A549 (cell line): ENCODE measurements around the gene AP3S2. TPM values are rescaled to one million over a fixed set of nuclear protein-coding genes. Genes with fewer than 3 reads are reported as not detected.

Source experiments
- ATAC-seq, 2 experiments: fragments of 200-7000 bp in 1 of 2; fragments of >200 bp in 1 of 2; cut with Nextera tagmentation in 1 of 2; cut with Tn5 transposase in 1 of 2; 3 replicates each; pipeline versions ENCODE4 v1.8.0 to v1.9.1; 2018 to 2020; ENCODE audit warnings: mild to moderate bottlenecking in 1 of 2, moderate library complexity in 1 of 2
- CTCF ChIA-PET: fragments of 300-600 bp; sonication (Branson Sonifier 250); formaldehyde crosslinking; extraction: SDS; loops from one replicate; lab custom pipeline; 2021; ENCODE audit warnings: antibody characterized with exemption, inconsistent platforms; lab: Yijun Ruan, JAX
- POLR2A ChIA-PET: fragments of 350-600 bp; formaldehyde crosslinking; extraction: SDS; loops from one replicate; lab custom pipeline; 2021; ENCODE audit warnings: antibody characterized with exemption, inconsistent platforms; lab: Yijun Ruan, JAX
- DNase-seq, 2 experiments: peaks; one replicate each; pipeline versions ENCODE4 v3.0.0 to v3.0.0-alpha.2; 2011 to 2016; ENCODE audit warnings: low read depth in 1 of 2, low spot score in 1 of 2
- FAIRE-seq: peaks from 2 replicates; lab custom pipeline; 2011; peaks lifted over from hg19 to GRCh38; lab: Jason Lieb, UNC
- H3K27ac ChIP-seq, 2 experiments: fragments of >200 bp; sonication (Bioruptor Twin); formaldehyde crosslinking; 3 replicates each; pipeline ENCODE4 v1.5.1; 2016 to 2017
- H3K4me1 ChIP-seq: fragments of >200 bp; sonication (Bioruptor Twin); formaldehyde crosslinking; 3 replicates; pipeline ENCODE4 v1.6.1; 2016
- H3K4me2 ChIP-seq: fragments of >200 bp; sonication (Bioruptor Twin); formaldehyde crosslinking; 3 replicates; pipeline ENCODE4 v1.6.1; 2016
- H3K4me3 ChIP-seq: fragments of >200 bp; sonication (Bioruptor Twin); formaldehyde crosslinking; 3 replicates; pipeline ENCODE4 v1.5.1; 2016
- H3K9me3 ChIP-seq: fragments of >200 bp; sonication (Bioruptor Twin); formaldehyde crosslinking; 3 replicates; pipeline ENCODE4 v1.6.1; 2016
- BHLHE40 ChIP-seq: IDR thresholded peaks from 2 replicates; pipeline ENCODE4 v1.6.1; 2012; ENCODE audit warnings: low read depth, low read length, inconsistent platforms
- CBX2 ChIP-seq: fragments of 200-600 bp; sonication (generic); IDR thresholded peaks from 2 replicates; pipeline ENCODE4 v1.6.1; 2016; ENCODE audit warnings: low read depth, mild to moderate bottlenecking, borderline replicate concordance
- CBX8 ChIP-seq: fragments of 200-600 bp; sonication (generic); IDR thresholded peaks from 2 replicates; pipeline ENCODE4 v1.6.1; 2016
- CEBPB ChIP-seq, 2 experiments: fragments of >200 bp in 1 of 2; sonication (Bioruptor Twin) in 1 of 2; formaldehyde crosslinking in 1 of 2; IDR thresholded peaks; 2 replicates each; pipeline ENCODE4 v1.6.1; 2012 to 2016
- CHD4 ChIP-seq: fragments of 200-600 bp; sonication (generic); IDR thresholded peaks from 2 replicates; pipeline ENCODE4 v1.6.1; 2016; ENCODE audit warnings: antibody characterized with exemption, mild to moderate bottlenecking, borderline replicate concordance
- EHMT2 ChIP-seq: fragments of 200-600 bp; sonication (generic); IDR thresholded peaks from 2 replicates; pipeline ENCODE4 v1.6.1; 2016; ENCODE audit warnings: antibody characterized with exemption, low read depth, mild to moderate bottlenecking, moderate library complexity
- EP300 ChIP-seq, 2 experiments: fragments of >200 bp; sonication (Bioruptor Twin); formaldehyde crosslinking; IDR thresholded peaks; 2 replicates in 1 of 2; 3 replicates in 1 of 2; pipeline ENCODE4 v1.6.1; 2016 to 2017
- FOSB ChIP-seq: fragments of 250-450 bp; sonication (Bioruptor Pico); IDR thresholded peaks from 2 replicates; pipeline ENCODE4 v1.5.0; 2020; ENCODE audit warnings: mild to moderate bottlenecking, moderate library complexity
- FOXS1 ChIP-seq: fragments of 250-450 bp; sonication (Bioruptor Pico); IDR thresholded peaks from 2 replicates; pipeline ENCODE4 v1.5.0; 2020; ENCODE audit warnings: mild to moderate bottlenecking, moderate library complexity
- GATA3 ChIP-seq: IDR thresholded peaks from 2 replicates; pipeline ENCODE4 v1.6.1; 2012; ENCODE audit warnings: borderline replicate concordance
- HDAC2 ChIP-seq: fragments of 200-600 bp; sonication (generic); IDR thresholded peaks from 2 replicates; pipeline ENCODE4 v1.6.1; 2016
- HEYL ChIP-seq: fragments of 250-450 bp; sonication (Bioruptor Pico); IDR thresholded peaks from 2 replicates; pipeline ENCODE4 v1.8.0; 2021; ENCODE audit warnings: mild to moderate bottlenecking, moderate library complexity
- HOXA7 ChIP-seq: fragments of 250-450 bp; sonication (Bioruptor Pico); IDR thresholded peaks from 2 replicates; pipeline ENCODE4 v1.5.0; 2020; ENCODE audit warnings: mild to moderate bottlenecking, moderate library complexity
- HOXB5 ChIP-seq: fragments of 250-450 bp; sonication (Bioruptor Pico); IDR thresholded peaks from 2 replicates; pipeline ENCODE4 v1.5.0; 2020; ENCODE audit warnings: mild to moderate bottlenecking, moderate library complexity
- JUN ChIP-seq, 2 experiments: fragments of >200 bp; sonication (Bioruptor Twin); formaldehyde crosslinking; IDR thresholded peaks; 2 replicates in 1 of 2; 3 replicates in 1 of 2; pipeline ENCODE4 v1.6.1; 2016 to 2017
- JUNB ChIP-seq: fragments of >200 bp; sonication (Bioruptor Twin); formaldehyde crosslinking; IDR thresholded peaks from 2 replicates; pipeline ENCODE4 v1.6.1; 2016
- KDM1A ChIP-seq: fragments of 200-600 bp; sonication (generic); IDR thresholded peaks from 2 replicates; pipeline ENCODE4 v1.6.1; 2016; ENCODE audit warnings: low read depth, mild to moderate bottlenecking
- KDM5A ChIP-seq: fragments of 200-600 bp; sonication (generic); IDR thresholded peaks from 2 replicates; pipeline ENCODE4 v1.6.1; 2016; ENCODE audit warnings: antibody characterized with exemption, mild to moderate bottlenecking
- MAFK ChIP-seq: fragments of 450-650 bp; IDR thresholded peaks from 2 replicates; pipeline ENCODE4 v1.6.1; 2014; ENCODE audit not compliant: partially characterized antibody
- MAZ ChIP-seq: fragments of 150-350 bp; IDR thresholded peaks from 2 replicates; pipeline ENCODE4 v1.6.1; 2014; ENCODE audit warnings: antibody characterized with exemption, low read depth, low read length, borderline replicate concordance
- MYC ChIP-seq: IDR thresholded peaks from 2 replicates; pipeline ENCODE4 v1.6.1; 2012; ENCODE audit warnings: mild to moderate bottlenecking, inconsistent platforms, low read length, improper control_type of control experiment, borderline replicate concordance
- PHF8 ChIP-seq: fragments of 200-600 bp; sonication (generic); IDR thresholded peaks from 2 replicates; pipeline ENCODE4 v1.6.1; 2016; ENCODE audit warnings: low read depth, mild to moderate bottlenecking, antibody characterized with exemption, moderate library complexity, borderline replicate concordance
- RAD21 ChIP-seq, 2 experiments: fragments of >200 bp in 1 of 2; sonication (Bioruptor Twin) in 1 of 2; formaldehyde crosslinking in 1 of 2; IDR thresholded peaks in 1 of 2; conservative IDR thresholded peaks in 1 of 2; 2 replicates in 1 of 2; 3 replicates in 1 of 2; pipeline ENCODE4 v1.6.1; 2012 to 2018; ENCODE audit warnings: inconsistent platforms in 1 of 2
- RFX5 ChIP-seq: fragments of 450-650 bp; IDR thresholded peaks from 2 replicates; pipeline ENCODE4 v1.7.1; 2014; ENCODE audit warnings: antibody characterized with exemption, mild to moderate bottlenecking, moderate library complexity
- SMC3 ChIP-seq: fragments of >200 bp; sonication (Bioruptor Twin); formaldehyde crosslinking; IDR thresholded peaks from 3 replicates; pipeline ENCODE4 v1.6.1; 2018; ENCODE audit warnings: inconsistent platforms
- SREBF2 ChIP-seq: fragments of 450-650 bp; IDR thresholded peaks from 2 replicates; pipeline ENCODE4 v1.6.1; 2014; ENCODE audit warnings: mild to moderate bottlenecking, moderate library complexity
- TFCP2L1 ChIP-seq: fragments of 250-450 bp; sonication (Bioruptor Pico); IDR thresholded peaks from 2 replicates; pipeline ENCODE4 v1.5.0; 2021; ENCODE audit warnings: mild to moderate bottlenecking
- TP53 ChIP-seq: fragments of 250-450 bp; sonication (Bioruptor Pico); IDR thresholded peaks from 2 replicates; pipeline ENCODE4 v1.5.0; 2021; ENCODE audit warnings: mild to moderate bottlenecking, moderate library complexity
- USF2 ChIP-seq: fragments of 450-650 bp; IDR thresholded peaks from 2 replicates; pipeline ENCODE4 v1.6.1; 2014; ENCODE audit warnings: antibody characterized with exemption
- ZFP36 ChIP-seq: fragments of 450-650 bp; IDR thresholded peaks from 2 replicates; pipeline ENCODE4 v1.6.1; 2014; ENCODE audit warnings: borderline replicate concordance; ENCODE audit not compliant: partially characterized antibody
- ZNF302 ChIP-seq: fragments of 250-450 bp; sonication (Bioruptor Pico); IDR thresholded peaks from 2 replicates; pipeline ENCODE4 v1.9.0; 2021; ENCODE audit warnings: inconsistent platforms, mild to moderate bottlenecking, moderate library complexity
- ZSCAN20 ChIP-seq: fragments of 250-450 bp; sonication (Bioruptor Pico); IDR thresholded peaks from 2 replicates; pipeline ENCODE4 v1.8.0; 2022; ENCODE audit warnings: mild to moderate bottlenecking, moderate library complexity
- WGBS: methylation state at CpG from one replicate; pipeline ENCODE4 v1.1.6; 2017; ENCODE audit errors: missing lambda C conversion rate; 5-methylcytosine and 5-hydroxymethylcytosine counted together
- polyA plus RNA-seq, 4 experiments: library from polyadenylated mRNA; depleted of rRNA in 3 of 4; stranded (reverse); fragments of >200 nt; fragmentation: RNase III in 1 of 4; extraction: RNeasy Plus Mini Kit Qiagen cat#74134 plus additional on column Dnase treatment in 1 of 4; gene quantifications; 2 replicates in 3 of 4; 3 replicates in 1 of 4; pipeline ENCODE4 v1.2.3, GENCODE V29; 2011 to 2017
- TF ChIP-seq, protein P1 (sequence below): fragments of 250-450 bp; sonication (Bioruptor Pico); IDR thresholded peaks from 2 replicates; pipeline ENCODE4 v1.5.0; 2021; ENCODE audit warnings: mild to moderate bottlenecking, moderate library complexity, borderline replicate concordance
- TF ChIP-seq, protein P2 (sequence below): fragments of 150-350 bp; IDR thresholded peaks from 2 replicates; pipeline ENCODE4 v1.6.1; 2014; ENCODE audit warnings: low read depth, mild to moderate bottlenecking, low read length

AP3S2 gene
- polyA plus RNA-seq, 2 of the 4 experiments (the other 2 are of a cell fraction): 85.1 to 85.9 TPM

- Histone ChIP-seq H3K4me2 (peak overlapping the region; percentile 81; the same call in 2 of the 3 replicates), H3K9me3 (no peaks in the 10 kb centered on the region), H3K4me3 (no peak overlapping the region), H3K27ac (no peak overlapping the region), H3K4me1 (peaks cover 23% of the 10 kb centered on the region)
- POLR2A ChIA-PET: interaction anchor here (0.6 to 1.3 kb wide), 2 partner anchors 12 to 17 kb away, joined by 4 read pairs; partner anchors contain the start of gene AP3S2
- DNase-seq (no peak), FAIRE-seq (peak; percentile 54), ATAC-seq (no peak)
- CTCF ChIA-PET: interaction anchor here (0.7 to 5.8 kb wide), 9 partner anchors 11 to 175 kb away, joined by 3 to 54 read pairs (median 4); no protein-coding TSS in a partner anchor
- TF ChIP-seq CHD4 (no peak), CBX8 (no peak), MYC (no peak), EP300 (IDR thresholded peaks at IDR 0.05) (no peak), ZFP36 (no peak), RFX5 (no peak), BHLHE40 (no peak), ZNF302 (CRISPR knock-in tag) (no peak), USF2 (no peak), HEYL (no peak), MAFK (no peak), CEBPB (IDR thresholded peaks at IDR 0.05) (no peak), EHMT2 (no peak), KDM1A (no peak), HOXA7 (CRISPR knock-in tag) (no peak), PHF8 (no peak)
- 89% methylated on average over 6 of the region's 6 CpGs for WGBS
These were observed 17.3 kb upstream of the AP3S2 start for GRCh38 chr15:89910891-89911626.

GRCh38 chr15:89909611-89910010, 15.8 kb upstream of the AP3S2 start:
- TF ChIP-seq FOSB (CRISPR knock-in tag): no peak
- TF ChIP-seq MAZ: no peak
- no peak for TF ChIP-seq CEBPB (IDR thresholded peaks at IDR 0.05)
- WGBS: 53% methylated on average over 1 of the region's 2 CpGs
- H3K4me3 ChIP-seq: no peak overlapping the region
- H3K4me1 ChIP-seq: peaks cover 14% of the 10 kb centered on the region
- H3K4me2 ChIP-seq: no peak overlapping the region
- DNase-seq: no peak
- no peaks in the 10 kb centered on the region for H3K9me3 ChIP-seq
- ATAC-seq: no peak
- ChIA-PET CTCF (interaction anchor here (1.1 to 5.8 kb wide), 6 partner anchors 10 to 170 kb away, joined by 3 to 54 read pairs (median 6); no protein-coding TSS in a partner anchor), POLR2A (no interaction called here)
- FAIRE-seq: no peak
- no peak overlapping the region for H3K27ac ChIP-seq

DNA sequence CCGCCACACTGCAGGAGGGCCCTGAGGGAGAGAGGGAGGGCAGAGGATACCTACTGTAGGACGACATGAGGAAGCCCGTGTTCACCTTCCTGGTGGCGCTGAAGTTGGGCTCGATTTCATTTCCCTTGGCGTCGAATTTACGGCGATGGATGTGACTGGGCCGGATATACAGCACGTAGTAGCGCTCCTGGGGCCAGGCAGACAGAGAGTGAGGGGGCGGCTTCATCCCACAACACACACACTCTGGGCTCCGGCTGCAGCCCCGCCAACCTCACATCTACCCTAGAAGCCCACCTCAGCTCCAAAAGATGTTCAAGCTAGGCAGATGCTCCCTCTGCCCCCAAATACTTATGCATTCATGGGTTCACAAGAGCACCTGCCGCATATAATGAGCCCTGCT, 14.4 kb upstream of the AP3S2 start:
- ATAC-seq (no peak), FAIRE-seq (no peak), DNase-seq (no peak)
- ChIA-PET CTCF (no interaction called here), POLR2A (no interaction called here)
- TF ChIP-seq RAD21 (conservative IDR thresholded peaks at IDR 0.05 in 1 of 2, IDR thresholded peaks at IDR 0.05 in 1 of 2): no peak
- no peak for TF ChIP-seq EP300 (IDR thresholded peaks at IDR 0.05)
- TF ChIP-seq ZSCAN20 (CRISPR knock-in tag): no peak
- no peak for TF ChIP-seq TP53
- no peak for TF ChIP-seq ZNF302 (CRISPR knock-in tag)
- no peak for TF ChIP-seq HOXB5 (CRISPR knock-in tag)
- no peak for TF ChIP-seq TFCP2L1 (CRISPR knock-in tag)
- no peak for TF ChIP-seq CBX2
- TF ChIP-seq HEYL: no peak
- no peak for TF ChIP-seq SREBF2
- TF ChIP-seq SMC3: no peak
- TF ChIP-seq JUNB: no peak
- TF ChIP-seq, protein P1, sequence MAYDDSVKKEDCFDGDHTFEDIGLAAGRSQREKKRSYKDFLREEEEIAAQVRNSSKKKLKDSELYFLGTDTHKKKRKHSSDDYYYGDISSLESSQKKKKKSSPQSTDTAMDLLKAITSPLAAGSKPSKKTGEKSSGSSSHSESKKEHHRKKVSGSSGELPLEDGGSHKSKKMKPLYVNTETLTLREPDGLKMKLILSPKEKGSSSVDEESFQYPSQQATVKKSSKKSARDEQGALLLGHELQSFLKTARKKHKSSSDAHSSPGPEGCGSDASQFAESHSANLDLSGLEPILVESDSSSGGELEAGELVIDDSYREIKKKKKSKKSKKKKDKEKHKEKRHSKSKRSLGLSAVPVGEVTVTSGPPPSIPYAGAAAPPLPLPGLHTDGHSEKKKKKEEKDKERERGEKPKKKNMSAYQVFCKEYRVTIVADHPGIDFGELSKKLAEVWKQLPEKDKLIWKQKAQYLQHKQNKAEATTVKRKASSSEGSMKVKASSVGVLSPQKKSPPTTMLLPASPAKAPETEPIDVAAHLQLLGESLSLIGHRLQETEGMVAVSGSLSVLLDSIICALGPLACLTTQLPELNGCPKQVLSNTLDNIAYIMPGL: no peak
- no peak for TF ChIP-seq FOSB (CRISPR knock-in tag)
- TF ChIP-seq HDAC2: no peak
- TF ChIP-seq, protein P2, sequence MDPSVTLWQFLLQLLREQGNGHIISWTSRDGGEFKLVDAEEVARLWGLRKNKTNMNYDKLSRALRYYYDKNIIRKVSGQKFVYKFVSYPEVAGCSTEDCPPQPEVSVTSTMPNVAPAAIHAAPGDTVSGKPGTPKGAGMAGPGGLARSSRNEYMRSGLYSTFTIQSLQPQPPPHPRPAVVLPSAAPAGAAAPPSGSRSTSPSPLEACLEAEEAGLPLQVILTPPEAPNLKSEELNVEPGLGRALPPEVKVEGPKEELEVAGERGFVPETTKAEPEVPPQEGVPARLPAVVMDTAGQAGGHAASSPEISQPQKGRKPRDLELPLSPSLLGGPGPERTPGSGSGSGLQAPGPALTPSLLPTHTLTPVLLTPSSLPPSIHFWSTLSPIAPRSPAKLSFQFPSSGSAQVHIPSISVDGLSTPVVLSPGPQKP: no peak
- no peak for TF ChIP-seq FOXS1
- TF ChIP-seq JUN (IDR thresholded peaks at IDR 0.05): no peak
- no peak for TF ChIP-seq KDM5A
- TF ChIP-seq GATA3: no peak
- H3K9me3 ChIP-seq: no peaks in the 10 kb centered on the region
- no peak overlapping the region for H3K27ac ChIP-seq
- H3K4me2 ChIP-seq: no peak overlapping the region
- WGBS: 93% methylated on average over 16 of the region's 16 CpGs
- peaks cover 10% of the 10 kb centered on the region for H3K4me1 ChIP-seq
- H3K4me3 ChIP-seq: no peak overlapping the region
